CD4-positive, alpha-beta T cell (primary cell): Measurements from ENCODE around the gene NMNAT1. TPM values are rescaled to one million over a fixed set of nuclear protein-coding genes. Genes with fewer than 3 reads are reported as not detected.

Experiments used
- ATAC-seq: fragments of 200-7000 bp; cut with Tn5 transposase; one replicate; pipeline ENCODE4 v1.10.0; 2022; ENCODE audit warnings: mild to moderate bottlenecking; ENCODE audit not compliant: poor library complexity
- CTCF ChIA-PET: fragments of 350-600 bp; sonication (Branson Sonifier 250); formaldehyde crosslinking; loops from one replicate; lab custom pipeline; 2021; ENCODE audit warnings: antibody characterized with exemption, inconsistent platforms; lab: Charles Lee
- POLR2A ChIA-PET: fragments of 350-600 bp; sonication (Branson Sonifier 250); formaldehyde crosslinking; loops from one replicate; lab custom pipeline; 2021; ENCODE audit warnings: antibody characterized with exemption, inconsistent platforms; lab: Charles Lee
- DNase-seq, 14 experiments: peaks; one replicate each; pipeline ENCODE4 v3.0.0-alpha.2; 2013 to 2020; ENCODE audit warnings: mixed read lengths in 2 of 14
- H3K27ac ChIP-seq, 2 donors: one replicate each; pipeline versions ENCODE4 v1.5.1 to v1.7.0; 2013; ENCODE audit warnings: low read length in 2 of 2, low read depth in 1 of 2, mild to moderate bottlenecking in 1 of 2
- H3K27me3 ChIP-seq, 2 experiments: 1 replicate in 1 of 2; 2 replicates in 1 of 2; pipeline versions ENCODE4 v1.6.1 to v1.7.0; 2013; ENCODE audit warnings: low read length in 2 of 2, control low read depth in 1 of 2, mild to moderate bottlenecking in 1 of 2, moderate library complexity in 1 of 2; ENCODE audit not compliant: insufficient read depth in 2 of 2, control insufficient read depth in 1 of 2
- H3K36me3 ChIP-seq: one replicate; pipeline ENCODE4 v1.6.1; 2013; ENCODE audit warnings: low read length, control low read depth; ENCODE audit not compliant: insufficient read depth
- H3K4me1 ChIP-seq: one replicate; pipeline ENCODE4 v1.6.1; 2013; ENCODE audit warnings: low read length, control low read depth; ENCODE audit not compliant: insufficient read depth
- H3K4me3 ChIP-seq: one replicate; pipeline ENCODE4 v1.5.1; 2013; ENCODE audit warnings: mild to moderate bottlenecking, low read length, moderate library complexity
- H3K9me3 ChIP-seq, 2 experiments: 1 replicate in 1 of 2; 2 replicates in 1 of 2; pipeline versions ENCODE4 v1.6.1 to v1.7.0; 2013; ENCODE audit warnings: low read length in 2 of 2, mild to moderate bottlenecking in 2 of 2, control low read depth in 1 of 2, moderate library complexity in 1 of 2; ENCODE audit not compliant: control insufficient read depth in 1 of 2, insufficient read depth in 1 of 2
- H3K27ac Mint-ChIP-seq: one replicate; pipeline ENCODE4 v1.8.0; 2020; ENCODE audit warnings: mixed read lengths
- H3K27me3 Mint-ChIP-seq: one replicate; pipeline ENCODE4 v1.8.0; 2021; ENCODE audit warnings: mixed read lengths
- H3K36me3 Mint-ChIP-seq: one replicate; pipeline ENCODE4 v1.8.0; 2021; ENCODE audit warnings: low read depth, mixed read lengths
- H3K4me1 Mint-ChIP-seq: one replicate; pipeline ENCODE4 v1.8.0; 2021; ENCODE audit warnings: low read depth, mixed read lengths
- H3K4me3 Mint-ChIP-seq: one replicate; pipeline ENCODE4 v1.8.0; 2020; ENCODE audit warnings: mild to moderate bottlenecking, mixed read lengths
- H3K9me3 Mint-ChIP-seq: one replicate; pipeline ENCODE4 v1.8.0; 2020; ENCODE audit warnings: mixed read lengths
- intact Hi-C, 2 experiments: fragments of 100-400 bp; cut with DNase I in 1 of 2; cut with micrococcal nuclease in 1 of 2; formaldehyde crosslinking; loops; one replicate each; pipeline versions ENCODE4 v1.15.1 to v1.9.0; 2023 to 2025; cut with DNase I, micrococcal nuclease
- total RNA-seq, 174 experiments: library from RNA in 2 of 174; stranded (reverse) in 2 of 174; gene quantifications; one replicate each; pipeline ENCODE4 v1.2.3 and lab custom pipeline; 2021 to 2026
- TF ChIP-seq, protein P1 (sequence below): fragments of 200-600 bp; IDR thresholded peaks from one replicate; pipeline ENCODE4 v1.8.0; 2022; ENCODE audit warnings: antibody characterized with exemption, mild to moderate bottlenecking

NMNAT1 gene
- total RNA-seq, 2 experiments from 2014 or later: 0.66 to 1.0 TPM

- no peaks in the 10 kb centered on the region for H3K9me3 ChIP-seq
- CTCF ChIA-PET: interaction anchor here (0.6 kb wide), 1 partner anchor 20 kb away, joined by 3 read pairs; no protein-coding TSS in a partner anchor
- TF ChIP-seq, protein P1, sequence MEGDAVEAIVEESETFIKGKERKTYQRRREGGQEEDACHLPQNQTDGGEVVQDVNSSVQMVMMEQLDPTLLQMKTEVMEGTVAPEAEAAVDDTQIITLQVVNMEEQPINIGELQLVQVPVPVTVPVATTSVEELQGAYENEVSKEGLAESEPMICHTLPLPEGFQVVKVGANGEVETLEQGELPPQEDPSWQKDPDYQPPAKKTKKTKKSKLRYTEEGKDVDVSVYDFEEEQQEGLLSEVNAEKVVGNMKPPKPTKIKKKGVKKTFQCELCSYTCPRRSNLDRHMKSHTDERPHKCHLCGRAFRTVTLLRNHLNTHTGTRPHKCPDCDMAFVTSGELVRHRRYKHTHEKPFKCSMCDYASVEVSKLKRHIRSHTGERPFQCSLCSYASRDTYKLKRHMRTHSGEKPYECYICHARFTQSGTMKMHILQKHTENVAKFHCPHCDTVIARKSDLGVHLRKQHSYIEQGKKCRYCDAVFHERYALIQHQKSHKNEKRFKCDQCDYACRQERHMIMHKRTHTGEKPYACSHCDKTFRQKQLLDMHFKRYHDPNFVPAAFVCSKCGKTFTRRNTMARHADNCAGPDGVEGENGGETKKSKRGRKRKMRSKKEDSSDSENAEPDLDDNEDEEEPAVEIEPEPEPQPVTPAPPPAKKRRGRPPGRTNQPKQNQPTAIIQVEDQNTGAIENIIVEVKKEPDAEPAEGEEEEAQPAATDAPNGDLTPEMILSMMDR: no peak
Measured at GRCh38 chr1:10007169-10007568, 63.9 kb downstream of the NMNAT1 start.

DNA sequence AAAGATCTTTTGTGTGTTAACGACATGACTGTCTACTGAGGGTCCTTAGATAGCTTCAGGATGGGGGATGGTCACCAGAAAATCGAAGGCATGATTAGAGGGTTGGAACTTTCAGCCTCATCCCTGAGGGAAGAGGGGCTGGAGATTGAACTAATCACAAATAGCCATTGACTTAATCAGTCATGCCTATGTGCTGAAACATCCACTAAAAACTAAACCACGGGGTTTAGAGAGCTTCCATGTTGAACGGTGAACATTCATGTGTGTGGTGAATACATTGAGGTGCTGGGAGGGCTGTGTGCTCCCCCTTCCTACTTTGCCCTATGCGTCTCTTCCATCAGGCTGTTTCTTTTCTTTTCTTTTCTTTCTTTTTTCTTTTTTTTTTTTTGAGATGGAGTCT, 70.7 kb downstream of the NMNAT1 start:
- Mint-ChIP-seq H3K27ac (no peak overlapping the region), H3K4me3 (no peak overlapping the region), H3K4me1 (no peaks in the 10 kb centered on the region), H3K27me3 (no peaks in the 10 kb centered on the region), H3K36me3 (no peaks in the 10 kb centered on the region), H3K9me3 (no peaks in the 10 kb centered on the region)
- Histone ChIP-seq H3K36me3 (no peaks in the 10 kb centered on the region), H3K4me1 (no peaks in the 10 kb centered on the region), H3K27ac (no peak overlapping the region), H3K4me3 (no peak overlapping the region), H3K27me3 (no peaks in the 10 kb centered on the region), H3K9me3 (no peaks in the 10 kb centered on the region)
- CTCF ChIA-PET: no interaction called here
- POLR2A ChIA-PET: no interaction called here
- intact Hi-C loops: no loop called here
- no peak for ATAC-seq
- DNase-seq: no peak
- TF ChIP-seq, protein P1: no peak

More at GRCh38 chr1:10007169-10007568, 63.9 kb downstream of the NMNAT1 start:
- Histone ChIP-seq H3K4me1 (no peaks in the 10 kb centered on the region), H3K4me3 (no peak overlapping the region), H3K27me3 (peaks cover 0 to 10% of the 10 kb centered on the region in 2 experiments), H3K27ac (no peak overlapping the region), H3K36me3 (no peaks in the 10 kb centered on the region)
- Mint-ChIP-seq H3K27me3 (peaks cover 1% of the 10 kb centered on the region), H3K27ac (no peak overlapping the region), H3K4me3 (no peak overlapping the region), H3K36me3 (no peaks in the 10 kb centered on the region), H3K4me1 (no peaks in the 10 kb centered on the region), H3K9me3 (no peaks in the 10 kb centered on the region)
- ATAC-seq: no peak
- POLR2A ChIA-PET: no interaction called here
- intact Hi-C loops: no loop called here
- DNase-seq: no peak

DNA sequence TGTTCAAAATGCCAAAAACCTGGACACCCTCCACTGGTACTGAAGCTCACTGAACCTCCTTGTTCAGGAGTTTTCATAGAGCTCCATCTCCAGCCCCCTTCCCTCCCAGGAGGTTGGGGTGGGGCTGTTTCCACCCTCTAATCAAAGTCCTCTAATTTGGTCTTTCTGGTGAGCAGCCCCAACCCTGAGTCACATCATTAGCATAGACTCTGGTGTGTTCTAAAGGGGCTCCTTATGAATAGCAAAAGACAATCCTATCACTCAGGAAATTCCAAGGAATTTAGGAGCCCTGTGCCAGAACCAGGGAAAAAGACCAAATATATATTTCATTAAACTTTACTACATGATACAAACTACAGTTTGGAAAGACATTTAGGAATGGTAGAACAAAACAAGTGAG, 76.3 kb downstream of the NMNAT1 start:
- H3K36me3 Mint-ChIP-seq: no peaks in the 10 kb centered on the region
- H3K36me3 ChIP-seq: no peaks in the 10 kb centered on the region
- TF ChIP-seq, protein P1: no peak
- ATAC-seq (no peak), DNase-seq (no peak)
- no peaks in the 10 kb centered on the region for H3K27me3 ChIP-seq
- H3K4me3 ChIP-seq: no peak overlapping the region
- H3K9me3 Mint-ChIP-seq: no peaks in the 10 kb centered on the region
- H3K27ac Mint-ChIP-seq: no peak overlapping the region
- ChIA-PET POLR2A (no interaction called here), CTCF (no interaction called here)
- no peak overlapping the region for H3K4me3 Mint-ChIP-seq
- no peaks in the 10 kb centered on the region for H3K4me1 Mint-ChIP-seq
- H3K27me3 Mint-ChIP-seq: no peaks in the 10 kb centered on the region
- no peak overlapping the region for H3K27ac ChIP-seq
- H3K9me3 ChIP-seq: no peaks in the 10 kb centered on the region
- no peaks in the 10 kb centered on the region for H3K4me1 ChIP-seq
- intact Hi-C loops: no loop called here
